ENCODE data around the gene DCPS. TPM values are rescaled to one million over a fixed set of nuclear protein-coding genes. Genes with fewer than 3 reads are reported as not detected.
"Not testable (repeated sequence)": the region's sequence is repeated elsewhere in the genome, so short reads cannot be mapped to it uniquely, and the experiment has no call there.

The DCPS gene
- total RNA-seq, 2 experiments from 2014 or later = 40.6 to 41.9 TPM

DNA sequence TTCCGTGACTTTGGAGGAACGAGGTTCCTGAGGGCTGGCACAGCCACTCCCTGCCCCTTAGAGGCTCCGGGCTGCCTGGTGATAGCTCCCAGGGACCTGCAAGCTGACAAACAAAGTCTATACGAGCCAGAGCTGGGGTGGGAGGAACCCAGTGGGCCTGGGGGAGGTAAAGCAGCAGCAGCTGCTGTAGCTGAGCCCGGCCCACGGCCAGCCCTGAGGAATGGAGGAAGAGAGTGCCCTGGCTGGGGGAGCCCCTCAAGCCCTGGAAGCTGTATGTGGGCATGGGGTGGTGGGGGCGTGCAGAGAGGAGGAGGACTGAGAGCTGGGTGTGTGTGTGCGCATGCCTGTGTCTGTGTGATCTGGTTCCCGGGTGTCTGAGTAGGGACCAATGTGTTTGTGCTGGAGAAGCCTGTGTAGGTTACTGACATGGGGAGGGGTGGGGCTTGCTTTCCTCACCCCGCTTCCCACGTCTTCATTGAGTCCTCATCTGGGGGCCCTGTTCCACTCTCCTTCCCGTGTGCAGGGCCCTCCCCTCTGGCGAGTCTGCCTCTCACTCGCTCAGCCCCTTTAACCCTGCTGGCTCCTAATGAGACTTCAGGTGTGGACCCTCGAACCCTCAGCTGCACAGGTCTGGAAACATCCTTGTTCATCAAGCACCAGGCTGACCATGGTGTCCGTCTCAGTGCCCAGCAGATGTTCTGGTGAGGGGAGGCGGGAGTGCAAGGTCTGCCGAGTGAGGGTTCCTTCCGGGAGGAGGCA, 62.4 kb downstream of the DCPS start:
- CTCF ChIA-PET = no interaction called here
- H3K27ac Mint-ChIP-seq = no peak overlapping the region
- no peaks in the 10 kb centered on the region for H3K36me3 Mint-ChIP-seq
- no peaks in the 10 kb centered on the region for H3K4me1 Mint-ChIP-seq
- no peak overlapping the region for H3K4me3 Mint-ChIP-seq
- DNase-seq (no peak), ATAC-seq (no peak)
- no peaks in the 10 kb centered on the region for H3K9me3 Mint-ChIP-seq (ENCODE audit: low read depth)
- no peaks in the 10 kb centered on the region for H3K27me3 Mint-ChIP-seq

DNA sequence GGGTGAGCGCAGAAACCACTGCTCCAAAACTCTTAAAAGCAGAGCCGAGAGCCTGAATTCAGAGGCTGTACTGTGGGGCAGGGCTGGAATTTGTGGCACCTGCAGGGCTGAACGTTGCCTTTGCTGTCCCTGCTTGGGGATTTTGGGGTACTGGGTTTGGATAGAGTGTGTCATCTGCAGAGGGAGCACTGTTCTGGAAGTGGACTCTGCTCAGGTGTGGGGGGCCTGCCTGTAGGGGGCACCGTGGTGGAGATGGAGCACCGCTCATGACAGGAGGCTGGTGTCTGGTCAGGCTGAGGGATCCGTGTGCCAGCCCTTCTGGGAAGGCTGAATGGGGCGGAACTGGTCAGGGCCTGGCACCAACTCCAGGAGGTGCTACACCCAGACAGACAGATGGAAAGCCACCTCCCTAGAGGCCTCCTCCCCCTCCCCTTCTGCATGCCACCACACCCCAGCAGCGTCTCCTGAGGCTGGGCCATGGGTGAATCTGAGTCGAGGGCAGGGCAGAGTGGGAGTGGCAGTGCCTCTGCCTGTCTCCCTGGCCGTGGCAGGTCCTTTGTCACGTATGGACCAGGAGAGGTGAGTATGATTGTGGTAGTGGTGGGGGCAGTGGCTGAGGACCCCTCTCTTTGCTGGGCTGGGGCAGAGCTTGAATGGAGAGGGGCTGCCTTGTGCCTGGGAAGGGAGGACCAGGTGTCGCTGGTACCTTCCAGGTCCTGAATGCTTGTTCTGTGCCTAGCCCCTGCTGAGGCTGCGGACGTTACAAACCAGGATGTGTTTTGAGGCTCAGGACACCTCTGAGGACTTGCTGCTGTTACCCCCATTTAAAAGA, 63.2 kb downstream of the DCPS start:
- CTCF ChIA-PET; H3K27me3 Mint-ChIP-seq; DNase-seq; H3K27ac Mint-ChIP-seq; ATAC-seq; H3K4me3 Mint-ChIP-seq; H3K4me1 Mint-ChIP-seq; H3K36me3 Mint-ChIP-seq; H3K9me3 Mint-ChIP-seq (ENCODE audit: low read depth): not testable (repeated sequence)

DNA sequence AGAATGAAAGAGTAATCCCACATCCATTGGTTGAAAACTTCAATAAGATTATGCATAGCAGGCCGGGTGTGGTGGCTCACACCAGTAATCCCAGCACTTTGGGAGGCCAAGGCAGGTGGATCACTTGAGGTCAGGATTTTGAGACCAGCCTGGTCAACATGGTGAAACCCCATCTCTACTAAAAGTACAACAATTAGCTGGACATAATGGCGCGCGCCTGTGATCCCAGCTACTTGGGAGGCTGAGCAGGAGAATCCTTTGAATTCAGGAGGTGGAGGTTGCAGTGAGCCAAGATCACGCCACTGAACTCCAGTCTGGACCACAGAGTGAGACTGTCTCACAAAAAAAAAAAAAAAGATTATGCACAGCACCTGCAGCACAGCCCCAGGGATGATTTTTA, 63.9 kb downstream of the DCPS start:
- ATAC-seq; H3K9me3 Mint-ChIP-seq (ENCODE audit: low read depth); H3K36me3 Mint-ChIP-seq; H3K4me3 Mint-ChIP-seq; H3K4me1 Mint-ChIP-seq; CTCF ChIA-PET; DNase-seq; H3K27ac Mint-ChIP-seq; H3K27me3 Mint-ChIP-seq: not testable (repeated sequence)

DNA sequence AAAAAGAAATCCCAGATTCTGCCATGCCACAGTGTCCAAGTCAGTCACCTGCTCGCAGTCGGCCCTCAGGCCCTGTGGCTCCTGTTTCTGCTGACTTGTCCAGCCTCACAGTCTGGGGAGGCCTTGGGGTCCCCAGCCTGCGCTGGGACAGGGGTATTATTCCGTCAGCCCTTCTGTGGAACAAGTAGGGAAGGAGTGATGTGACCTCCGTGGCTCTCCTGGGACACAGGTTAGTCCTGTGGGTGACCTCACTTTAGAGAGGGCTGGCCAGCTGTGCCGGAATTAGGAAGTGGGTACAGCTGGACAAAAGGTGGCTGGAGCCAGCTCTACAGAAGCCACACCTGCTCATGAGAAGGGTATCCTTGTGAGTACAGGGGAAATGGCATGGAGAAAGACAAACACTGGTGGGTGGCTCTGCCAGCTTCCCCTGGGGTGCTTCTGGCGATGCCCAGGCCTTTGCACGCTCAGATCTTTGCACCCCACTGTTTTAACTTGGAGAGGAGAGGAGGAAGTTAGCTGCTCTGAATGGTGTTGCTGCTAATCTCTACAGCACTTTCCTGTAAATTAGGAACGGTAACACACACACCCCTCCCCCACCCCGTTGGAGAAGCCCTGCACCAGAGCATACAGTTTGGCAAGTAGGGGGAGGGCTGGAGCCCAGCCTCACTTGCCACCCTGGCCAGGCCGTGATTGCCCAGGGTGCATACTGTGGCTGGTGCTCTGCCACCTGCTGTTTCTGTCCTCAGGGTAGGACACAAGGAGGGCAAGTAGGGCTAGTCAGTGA, 64.7 kb downstream of the DCPS start:
- H3K27me3 Mint-ChIP-seq; H3K9me3 Mint-ChIP-seq (ENCODE audit: low read depth); ATAC-seq; CTCF ChIA-PET; H3K4me3 Mint-ChIP-seq; DNase-seq; H3K4me1 Mint-ChIP-seq; H3K27ac Mint-ChIP-seq; H3K36me3 Mint-ChIP-seq: not testable (repeated sequence)

DNA sequence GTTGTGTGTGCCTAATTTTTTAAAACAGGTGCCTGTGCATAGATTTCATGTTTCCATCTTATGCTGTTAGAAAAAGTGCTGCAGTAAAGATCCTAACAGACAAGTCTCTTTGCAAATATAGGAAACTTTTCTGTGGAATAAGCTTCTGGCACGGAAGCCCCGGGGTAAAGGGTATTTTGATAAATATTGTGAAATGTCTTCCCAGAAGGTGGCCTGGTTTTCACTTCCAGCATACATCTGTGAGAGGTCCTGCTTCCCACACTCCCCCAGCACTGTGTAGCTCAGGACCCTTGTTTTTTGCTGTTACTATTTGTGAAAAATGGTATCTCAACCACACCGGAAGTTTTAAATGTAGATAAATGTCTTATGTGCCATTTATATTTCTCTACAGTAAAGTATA, 66.2 kb downstream of the DCPS start:
- no peak overlapping the region for H3K4me3 Mint-ChIP-seq
- H3K27me3 Mint-ChIP-seq = no peaks in the 10 kb centered on the region
- H3K9me3 Mint-ChIP-seq (ENCODE audit: low read depth) = no peaks in the 10 kb centered on the region
- DNase-seq = no peak
- CTCF ChIA-PET = interaction anchor here (0.8 kb wide), 1 partner anchor 49 kb away, joined by 4 read pairs; no protein-coding TSS in a partner anchor
- ATAC-seq = no peak
- no peak overlapping the region for H3K27ac Mint-ChIP-seq
- H3K4me1 Mint-ChIP-seq = no peaks in the 10 kb centered on the region
- H3K36me3 Mint-ChIP-seq = no peaks in the 10 kb centered on the region

DNA sequence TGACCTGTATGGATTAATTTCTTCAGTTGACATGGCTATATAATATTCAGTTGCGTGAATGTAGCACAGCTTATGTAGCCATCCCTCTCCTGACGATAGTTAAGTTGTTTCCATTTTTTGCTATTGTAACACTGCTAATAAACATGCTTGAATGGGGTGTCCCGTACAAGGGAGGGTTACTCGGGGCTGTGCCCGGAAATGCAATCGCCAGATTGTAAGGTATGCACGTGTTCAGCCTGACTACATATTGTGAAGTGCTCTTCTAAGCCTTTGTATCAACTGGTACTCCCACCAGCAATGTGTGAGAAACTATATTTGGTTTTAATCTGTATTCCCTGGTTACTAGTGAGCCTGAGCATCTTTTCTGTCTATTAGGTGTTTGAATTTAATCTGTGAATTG, 67.7 kb downstream of the DCPS start:
- DNase-seq (no peak), ATAC-seq (no peak)
- Mint-ChIP-seq H3K4me3 (no peak overlapping the region), H3K27ac (no peak overlapping the region), H3K4me1 (no peaks in the 10 kb centered on the region), H3K36me3 (no peaks in the 10 kb centered on the region), H3K9me3 (ENCODE audit: low read depth) (no peaks in the 10 kb centered on the region), H3K27me3 (no peaks in the 10 kb centered on the region)
- CTCF ChIA-PET = no interaction called here

DNA sequence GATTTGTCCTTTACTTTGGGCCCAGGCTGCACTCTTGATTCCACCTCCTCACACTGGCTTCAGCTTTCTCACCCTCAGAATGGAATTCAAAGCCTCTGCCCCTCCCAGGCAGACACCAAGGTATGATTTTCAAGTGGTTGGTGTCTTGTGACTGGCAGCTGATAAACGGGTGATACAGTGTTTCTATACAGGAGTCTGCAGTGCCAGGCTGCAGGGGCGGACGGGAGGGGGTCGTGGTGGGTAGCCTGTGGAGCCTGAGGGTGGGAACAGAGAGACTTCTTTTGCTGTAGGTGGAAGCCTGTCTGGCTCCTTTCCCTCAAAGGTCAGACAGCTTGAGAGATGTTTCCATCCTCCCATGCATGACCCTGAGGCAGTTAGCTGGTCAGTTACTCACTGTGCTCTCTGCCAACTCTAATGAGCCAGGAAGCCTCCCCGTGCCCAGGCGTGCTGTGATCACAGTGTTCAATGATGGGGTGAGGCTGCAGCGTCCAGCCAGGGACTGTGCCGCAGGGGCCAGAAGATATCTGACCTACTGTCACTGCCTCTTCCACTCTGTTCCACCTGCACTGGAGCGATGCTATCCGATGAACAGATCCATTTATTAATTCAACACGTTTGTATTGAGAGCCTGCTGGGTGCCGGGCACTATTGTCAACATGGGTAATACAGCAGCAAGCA, 69.7 kb downstream of the DCPS start:
- DNase-seq; H3K4me3 Mint-ChIP-seq; H3K4me1 Mint-ChIP-seq; H3K36me3 Mint-ChIP-seq; H3K27me3 Mint-ChIP-seq; CTCF ChIA-PET; ATAC-seq; H3K27ac Mint-ChIP-seq; H3K9me3 Mint-ChIP-seq (ENCODE audit: low read depth): not testable (repeated sequence)

DNA sequence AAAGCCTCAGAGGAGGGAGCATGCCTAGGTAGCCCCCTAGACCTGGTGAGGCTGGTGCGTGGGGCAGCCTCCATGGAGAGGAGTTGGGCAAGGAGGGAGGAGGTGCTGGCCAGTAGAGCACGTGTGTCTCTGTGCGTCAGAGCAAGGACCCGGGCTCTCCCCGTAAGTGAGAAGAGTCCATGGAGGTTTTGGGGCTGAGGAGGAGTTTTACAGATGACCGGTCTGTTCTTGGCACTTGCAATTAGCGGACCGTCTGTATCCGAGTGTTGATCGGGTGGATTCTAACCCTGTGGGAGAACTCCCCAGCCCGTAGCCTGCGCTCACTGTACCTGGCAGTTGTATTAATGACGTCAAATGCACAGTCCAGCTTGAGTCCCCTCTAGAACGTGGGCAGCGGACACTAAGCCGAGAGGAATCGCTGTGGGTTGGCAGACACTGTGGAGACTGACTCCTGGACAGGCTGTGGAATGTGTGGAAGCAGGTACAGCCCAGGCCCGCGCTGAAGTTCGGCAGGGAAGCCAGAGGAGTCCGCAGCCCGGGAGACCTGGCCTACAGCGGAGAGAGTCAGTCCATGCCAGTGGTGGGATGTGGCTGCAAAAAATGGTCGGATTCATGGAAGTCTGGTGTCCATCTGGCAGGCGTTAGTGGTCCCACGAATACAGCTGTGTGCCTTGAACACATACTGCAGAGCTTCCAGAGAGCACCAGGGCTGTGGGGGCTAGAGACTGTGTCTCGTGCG, 70.9 kb downstream of the DCPS start:
- H3K4me1 Mint-ChIP-seq; H3K27ac Mint-ChIP-seq; ATAC-seq; H3K4me3 Mint-ChIP-seq; H3K27me3 Mint-ChIP-seq; H3K36me3 Mint-ChIP-seq; CTCF ChIA-PET; H3K9me3 Mint-ChIP-seq (ENCODE audit: low read depth); DNase-seq: not testable (repeated sequence)

DNA sequence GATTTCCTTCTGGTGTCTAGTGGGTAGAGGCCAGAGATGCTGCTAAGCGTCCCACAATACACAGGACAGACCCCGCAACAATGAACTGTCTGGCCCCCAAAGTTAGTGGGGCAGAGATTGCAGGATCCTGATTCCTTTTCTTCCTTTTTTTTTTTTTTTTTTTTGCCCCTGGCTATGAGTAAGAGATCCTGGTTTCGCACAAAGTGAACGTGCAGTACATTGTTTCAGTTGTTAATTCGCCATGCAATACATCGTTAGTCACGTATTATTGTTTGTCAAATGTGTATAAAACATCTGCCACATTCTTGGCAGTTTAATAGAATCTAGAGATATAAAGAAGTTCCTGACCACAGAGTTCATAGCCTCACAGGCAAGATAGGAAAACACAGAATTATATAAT, 71.9 kb downstream of the DCPS start:
- Mint-ChIP-seq H3K4me1 (no peaks in the 10 kb centered on the region), H3K36me3 (no peaks in the 10 kb centered on the region), H3K4me3 (no peak overlapping the region), H3K27ac (no peak overlapping the region), H3K27me3 (no peaks in the 10 kb centered on the region), H3K9me3 (ENCODE audit: low read depth) (no peaks in the 10 kb centered on the region)
- ATAC-seq (no peak), DNase-seq (no peak)
- CTCF ChIA-PET = no interaction called here

DNA sequence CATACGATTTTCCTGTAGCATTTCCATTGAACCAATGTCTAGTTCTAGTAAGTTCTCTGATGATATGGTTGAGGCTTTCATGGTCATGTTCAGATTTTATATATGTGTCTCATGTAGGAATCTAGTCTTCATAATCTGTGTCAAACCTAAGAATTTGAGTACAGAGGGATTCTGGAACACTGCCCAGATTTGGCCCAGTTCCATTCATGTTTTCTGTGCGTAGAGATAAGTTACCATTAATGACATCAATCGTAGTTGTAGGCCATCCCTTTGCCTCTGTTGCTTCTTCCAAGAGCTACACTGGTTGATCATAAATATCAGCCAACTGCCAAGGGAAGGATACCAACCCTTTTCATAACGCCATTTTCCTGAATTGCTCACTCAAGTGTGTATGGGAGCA, 74.9 kb downstream of the DCPS start:
- no peaks in the 10 kb centered on the region for H3K27me3 Mint-ChIP-seq
- no peaks in the 10 kb centered on the region for H3K4me1 Mint-ChIP-seq
- ATAC-seq = no peak
- CTCF ChIA-PET = no interaction called here
- no peaks in the 10 kb centered on the region for H3K9me3 Mint-ChIP-seq (ENCODE audit: low read depth)
- no peaks in the 10 kb centered on the region for H3K36me3 Mint-ChIP-seq
- no peak overlapping the region for H3K4me3 Mint-ChIP-seq
- H3K27ac Mint-ChIP-seq = no peak overlapping the region
- DNase-seq = no peak

DNA sequence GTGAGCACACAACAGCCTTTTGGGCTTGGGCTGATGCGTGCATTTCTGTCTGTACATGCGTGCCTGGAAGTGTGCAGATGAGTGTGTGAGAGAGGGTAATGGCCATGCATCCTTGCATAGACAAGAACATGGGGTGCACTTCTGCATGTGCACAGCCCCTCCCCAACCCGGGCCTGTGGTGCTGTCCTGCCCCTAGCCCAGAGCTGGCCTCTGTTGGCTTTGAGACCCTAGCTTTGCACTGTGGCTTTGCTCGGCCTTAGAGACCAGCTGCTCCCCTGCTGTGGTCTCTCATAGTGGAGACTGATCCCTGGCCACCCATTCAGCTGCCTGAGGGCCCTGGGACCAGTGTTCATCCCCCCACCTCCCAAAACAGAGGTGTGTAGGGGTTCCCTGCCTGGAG, 77.0 kb downstream of the DCPS start:
- no peaks in the 10 kb centered on the region for H3K36me3 Mint-ChIP-seq
- ATAC-seq (no peak), DNase-seq (no peak)
- H3K9me3 Mint-ChIP-seq (ENCODE audit: low read depth) = no peaks in the 10 kb centered on the region
- CTCF ChIA-PET = no interaction called here
- no peak overlapping the region for H3K4me3 Mint-ChIP-seq
- H3K27me3 Mint-ChIP-seq = no peaks in the 10 kb centered on the region
- H3K27ac Mint-ChIP-seq = no peak overlapping the region
- H3K4me1 Mint-ChIP-seq = no peaks in the 10 kb centered on the region

DNA sequence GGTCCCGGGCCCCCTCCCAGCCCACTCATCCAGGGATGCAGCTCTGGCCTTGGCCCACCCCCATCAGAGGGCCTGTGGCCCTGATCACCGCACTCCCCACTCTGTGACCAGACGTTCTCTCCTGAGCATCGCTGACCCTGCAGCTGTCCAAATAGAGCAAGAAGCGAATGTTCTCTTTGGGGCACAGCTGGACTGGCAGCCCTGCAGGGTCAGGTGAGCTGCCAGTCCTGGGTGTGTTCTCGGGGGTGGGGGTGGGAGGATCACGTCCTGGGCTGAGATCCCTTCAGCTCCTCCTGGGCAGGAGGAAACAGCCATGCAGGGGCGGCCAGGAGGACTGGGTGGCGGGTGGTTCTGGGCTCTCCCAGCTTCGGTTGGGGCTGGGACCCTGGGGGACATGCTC, 78.1 kb downstream of the DCPS start:
- DNase-seq; CTCF ChIA-PET; H3K4me3 Mint-ChIP-seq; H3K9me3 Mint-ChIP-seq (ENCODE audit: low read depth); H3K27me3 Mint-ChIP-seq; ATAC-seq; H3K4me1 Mint-ChIP-seq; H3K27ac Mint-ChIP-seq; H3K36me3 Mint-ChIP-seq: not testable (repeated sequence)

DNA sequence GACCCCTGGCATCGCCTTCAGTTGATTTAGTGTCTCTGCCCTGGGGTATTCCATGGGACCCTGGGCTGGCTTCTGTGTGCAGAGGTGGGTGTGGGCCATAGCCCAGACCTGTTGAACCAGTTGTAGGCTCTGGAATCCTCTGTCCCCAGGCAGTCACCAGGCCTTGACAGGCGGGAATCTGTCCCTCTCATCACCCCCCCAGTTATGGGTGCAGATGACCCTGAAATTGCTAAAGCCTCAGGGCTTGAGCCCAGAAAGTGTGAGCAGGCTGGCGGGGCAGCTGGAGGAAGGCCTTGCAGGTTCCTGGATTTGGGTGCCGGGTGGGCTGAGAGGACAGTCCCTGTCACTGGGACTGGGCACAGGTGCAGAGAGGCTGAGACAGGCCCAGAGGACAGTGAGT, 78.8 kb downstream of the DCPS start:
- H3K27ac Mint-ChIP-seq; CTCF ChIA-PET; ATAC-seq; H3K4me1 Mint-ChIP-seq; H3K36me3 Mint-ChIP-seq; H3K27me3 Mint-ChIP-seq; DNase-seq; H3K9me3 Mint-ChIP-seq (ENCODE audit: low read depth); H3K4me3 Mint-ChIP-seq: not testable (repeated sequence)
